HepG2 (cell line): ENCODE measurements around the gene ELP6. TPM values are rescaled to one million over a fixed set of nuclear protein-coding genes. Genes with fewer than 3 reads are reported as not detected.

Source experiments
- ATAC-seq: fragments of 200-7000 bp; cut with Tn5 transposase; 3 replicates; pipeline ENCODE4 v1.9.1; 2020; ENCODE audit warnings: mild to moderate bottlenecking, moderate library complexity
- BruUV-seq: library from RNA; stranded (reverse); fragments of 400-500 nt; replicated peaks from 2 replicates; lab custom pipeline; 2021; lab: Mats Ljungman, UMichigan
- CTCF ChIA-PET: fragments of 300-600 bp; formaldehyde crosslinking; extraction: SDS; loops from one replicate; lab custom pipeline; 2021; ENCODE audit warnings: low total read pairs, inconsistent platforms, low intra/inter-chr PET ratio; lab: Yijun Ruan, JAX
- POLR2A ChIA-PET: fragments of 350-600 bp; sonication (Branson Sonifier 250); formaldehyde crosslinking; loops from one replicate; lab custom pipeline; 2020; ENCODE audit warnings: antibody characterized with exemption, inconsistent platforms; lab: Yijun Ruan, JAX
- DNase-seq: peaks from one replicate; pipeline ENCODE4 v3.0.0-alpha.2; 2015; ENCODE audit warnings: low spot score
- FAIRE-seq: peaks from 3 replicates; lab custom pipeline; 2011; peaks lifted over from hg19 to GRCh38; lab: Jason Lieb, UNC
- H2AFZ ChIP-seq: one replicate; pipeline ENCODE4 v1.6.1; 2011; ENCODE audit warnings: low read length, inconsistent platforms
- H3K27ac ChIP-seq: fragments of 300-600 bp; 3 replicates; pipeline ENCODE4 v1.8.0; 2011; ENCODE audit warnings: mixed run types, mild to moderate bottlenecking, mixed read lengths, low read length, inconsistent platforms; ENCODE audit not compliant: insufficient read depth; ENCODE audit errors: extremely low read length
- H3K27me3 ChIP-seq, 2 experiments: fragments of 200-600 bp in 1 of 2; 2 replicates in 1 of 2; 3 replicates in 1 of 2; pipeline versions ENCODE4 v1.6.0 to v1.8.0; 2011; ENCODE audit warnings: low read length in 2 of 2, mild to moderate bottlenecking in 2 of 2, moderate library complexity in 2 of 2, inconsistent platforms in 1 of 2; ENCODE audit not compliant: insufficient read depth in 2 of 2, control insufficient read depth in 1 of 2
- H3K36me3 ChIP-seq, 2 experiments: fragments of 200-600 bp in 1 of 2; replicated peaks in 1 of 2; 2 replicates in 1 of 2; 3 replicates in 1 of 2; pipeline versions ENCODE4 v1.5.1 to v1.8.0; 2011; ENCODE audit warnings: low read length in 2 of 2, inconsistent platforms in 1 of 2; ENCODE audit not compliant: insufficient read depth in 2 of 2, control insufficient read depth in 1 of 2
- H3K4me1 ChIP-seq: 2 replicates; pipeline ENCODE4 v1.5.1; 2012; ENCODE audit warnings: low read length, inconsistent platforms; ENCODE audit not compliant: insufficient read depth
- H3K4me2 ChIP-seq: 2 replicates; pipeline ENCODE4 v1.6.0; 2011; ENCODE audit warnings: low read depth, low read length, inconsistent platforms
- H3K4me3 ChIP-seq, 3 experiments: fragments of 200-600 bp in 1 of 3; sonication (generic), shearing (Covaris generic) in 1 of 3; replicated peaks in 1 of 3; 2 replicates each; pipeline ENCODE4 v1.5.1; 2011 to 2016; ENCODE audit warnings: low read length in 3 of 3, inconsistent platforms in 2 of 3, low read depth in 2 of 3, mild to moderate bottlenecking in 2 of 3, control low read depth in 1 of 3, mixed read lengths in 1 of 3; ENCODE audit not compliant: insufficient read depth in 1 of 3
- H3K79me2 ChIP-seq: one replicate; pipeline ENCODE4 v1.6.1; 2011; ENCODE audit warnings: low read length, inconsistent platforms; ENCODE audit not compliant: insufficient read depth
- H3K9ac ChIP-seq: 2 replicates; pipeline ENCODE4 v1.6.0; 2011; ENCODE audit warnings: mild to moderate bottlenecking, low read depth, low read length, inconsistent platforms; ENCODE audit not compliant: insufficient read depth
- H3K9me3 ChIP-seq: 2 replicates; pipeline ENCODE4 v1.5.1; 2012; ENCODE audit warnings: mild to moderate bottlenecking, low read length
- H4K20me1 ChIP-seq: 2 replicates; pipeline ENCODE4 v1.6.0; 2011; ENCODE audit warnings: inconsistent platforms, mild to moderate bottlenecking, low read length, moderate library complexity; ENCODE audit not compliant: insufficient read depth
- CBX1 ChIP-seq: IDR thresholded peaks from one replicate; pipeline ENCODE4 v1.6.1; 2016; ENCODE audit warnings: antibody characterized with exemption, low read depth
- CEBPB ChIP-seq: IDR thresholded peaks from 2 replicates; pipeline ENCODE4 v1.6.1; 2011; ENCODE audit warnings: low read depth, low read length, improper control_type of control experiment, borderline replicate concordance
- CEBPG ChIP-seq: IDR thresholded peaks from 2 replicates; pipeline ENCODE4 v1.6.1; 2016
- CREB3 ChIP-seq: sonication (generic); formaldehyde crosslinking; IDR thresholded peaks from 2 replicates; pipeline ENCODE4 v1.5.0; 2020; ENCODE audit warnings: missing genetic modification reagents
- EP300 ChIP-seq, 3 experiments: sonication (generic) in 1 of 3; formaldehyde crosslinking in 1 of 3; IDR thresholded peaks; 2 replicates each; pipeline versions ENCODE4 v1.5.1 to v1.6.1; 2011 to 2020; ENCODE audit warnings: low read depth in 2 of 3, low read length in 2 of 3, borderline replicate concordance in 1 of 3, improper control_type of control experiment in 1 of 3, mild to moderate bottlenecking in 1 of 3, missing genetic modification reagents in 1 of 3, moderate library complexity in 1 of 3
- HIVEP1 ChIP-seq: sonication (generic); formaldehyde crosslinking; IDR thresholded peaks from 2 replicates; pipeline ENCODE4 v1.4.0; 2020; ENCODE audit warnings: mild to moderate bottlenecking, missing genetic modification reagents
- NCOR1 ChIP-seq: fragments of 200-600 bp; sonication (generic); IDR thresholded peaks from 2 replicates; pipeline ENCODE4 v1.7.0; 2017; ENCODE audit warnings: antibody characterized with exemption, low read length, borderline replicate concordance
- PRMT3 ChIP-seq: sonication (generic); formaldehyde crosslinking; IDR thresholded peaks from 2 replicates; pipeline ENCODE4 v1.8.1; 2022; ENCODE audit warnings: low read depth, mild to moderate bottlenecking, moderate library complexity, missing genetic modification reagents, borderline replicate concordance
- TCF7 ChIP-seq: sonication (generic); IDR thresholded peaks from 2 replicates; pipeline ENCODE4 v1.6.1; 2016; ENCODE audit warnings: antibody characterized with exemption, low read depth
- THAP11 ChIP-seq: IDR thresholded peaks from 2 replicates; pipeline ENCODE4 v1.6.1; 2016; ENCODE audit warnings: missing biosample characterization, missing genetic modification reagents
- THAP9 ChIP-seq: sonication (generic); formaldehyde crosslinking; IDR thresholded peaks from 2 replicates; pipeline ENCODE4; 2020; ENCODE audit warnings: missing genetic modification reagents, mild to moderate bottlenecking, borderline replicate concordance
- ZBTB43 ChIP-seq: sonication (generic); formaldehyde crosslinking; conservative IDR thresholded peaks from 2 replicates; pipeline ENCODE4 v1.4.0; 2020; ENCODE audit warnings: missing genetic modification reagents
- ZNF101 ChIP-seq: sonication (generic); formaldehyde crosslinking; IDR thresholded peaks from 2 replicates; pipeline ENCODE4 v1.4.0; 2020; ENCODE audit warnings: mild to moderate bottlenecking, low read depth, missing genetic modification reagents, borderline replicate concordance
- ZNF382 ChIP-seq: sonication (generic); formaldehyde crosslinking; IDR thresholded peaks from 2 replicates; pipeline ENCODE4 v1.5.0; 2020; ENCODE audit warnings: missing genetic modification reagents, mild to moderate bottlenecking, borderline replicate concordance
- WGBS: methylation state at CpG from one replicate; pipeline ENCODE4 v1.1.6; 2017; ENCODE audit warnings: low lambda C conversion rate; 5-methylcytosine and 5-hydroxymethylcytosine counted together
- in situ Hi-C: cut with HindIII; loops from 2 replicates; pipeline ENCODE4 v1.10.0; 2017; ENCODE audit warnings: low pct_unique_long_range_greater_than_20kb; ENCODE audit not compliant: extremely low pct_ligation_motif_present
- intact Hi-C: fragments of 100-400 bp; cut with micrococcal nuclease; formaldehyde crosslinking; loops from one replicate; pipeline ENCODE4 v1.10.0; 2022; ENCODE audit not compliant: unreplicated experiment
- polyA plus RNA-seq, 8 experiments: library from polyadenylated mRNA; depleted of rRNA in 3 of 8; stranded (reverse) in 7 of 8; unstranded in 1 of 8; fragments of >200 nt; fragmentation: Illumina TruSeq in 4 of 8; extraction: Trizol in 4 of 8; gene quantifications; 2 replicates each; pipeline versions ENCODE4 v1.2.1 to v1.2.3, GENCODE V29; 2011 to 2016; ENCODE audit warnings: low read depth in 4 of 8, missing spikeins in 1 of 8, mixed read lengths in 1 of 8; ENCODE audit not compliant: insufficient read depth in 1 of 8
- total RNA-seq, 5 experiments: library from RNA; depleted of rRNA; stranded (reverse); fragments of >200 nt; fragmentation: Illumina TruSeq; extraction: Trizol; gene quantifications; 2 replicates each; pipeline ENCODE4 v1.2.3, GENCODE V29; 2016; ENCODE audit warnings: low read depth in 1 of 5
- TF ChIP-seq, protein P1 (sequence below): sonication (generic); formaldehyde crosslinking; conservative IDR thresholded peaks from 2 replicates; pipeline ENCODE4 v1.5.0; 2020; ENCODE audit warnings: missing genetic modification reagents
- TF ChIP-seq, protein P2 (sequence below), 2 experiments: fragments of 450-650 bp in 1 of 2; sonication (generic) in 1 of 2; formaldehyde crosslinking; IDR thresholded peaks; 2 replicates each; pipeline versions ENCODE4 v1.5.0 to v1.8.0; 2020 to 2022; ENCODE audit warnings: mild to moderate bottlenecking in 1 of 2, missing genetic modification reagents in 1 of 2

Gene ELP6
- total and polyA plus RNA-seq, 2 of the 13 experiments (the other 11 are each of a cell fraction or from before 2014, with no cell fraction given) = 45.0 to 49.3 TPM

DNA sequence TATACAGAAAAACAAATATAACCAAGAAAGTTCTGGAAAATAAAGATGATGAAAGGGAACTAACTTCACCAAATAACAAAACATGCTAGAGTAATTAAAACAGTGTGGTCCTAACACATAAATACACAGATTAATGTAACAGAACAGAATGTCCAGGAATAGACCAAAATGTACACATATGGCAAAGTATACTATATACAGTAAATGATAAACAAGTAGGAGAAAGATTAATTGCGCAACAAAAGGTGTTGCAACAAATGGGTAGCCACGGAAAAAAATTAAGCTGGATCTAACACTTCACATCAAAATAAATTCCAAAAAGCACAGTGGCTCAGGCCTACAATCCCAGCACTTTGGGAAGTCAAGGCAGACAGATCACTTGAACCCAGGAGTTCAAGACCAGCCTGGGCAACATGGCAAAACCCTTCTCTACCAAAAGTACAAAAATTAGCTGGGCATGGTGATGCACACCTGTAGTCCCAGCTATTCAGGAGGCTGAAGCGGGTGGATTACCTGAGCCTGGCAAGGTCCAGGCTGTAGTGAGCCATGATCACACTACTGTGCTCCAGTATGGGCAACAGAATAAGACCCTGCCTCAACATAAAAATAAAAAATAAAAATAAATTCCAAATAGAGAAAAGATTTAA lies 57.6 kb downstream of the ELP6 start:
- DNase-seq (no peak), FAIRE-seq (peak; percentile 37), ATAC-seq (no peak)
- WGBS = 72% methylated on average over 3 of the region's 3 CpGs
- ChIA-PET CTCF (no interaction called here), POLR2A (interaction anchor here (2.5 kb wide), 1 partner anchor 13 kb away, joined by 12 read pairs; no protein-coding TSS in a partner anchor)
- intact Hi-C loops = no loop called here
- Histone ChIP-seq H3K4me1 (peaks cover 48% of the 10 kb centered on the region), H3K36me3 (no peaks in the 10 kb centered on the region), H3K9me3 (no peaks in the 10 kb centered on the region), H2AFZ (no peak overlapping the region), H4K20me1 (no peaks in the 10 kb centered on the region), H3K27me3 (no peaks in the 10 kb centered on the region), H3K4me2 (no peak overlapping the region; the same call in 1 of the 2 replicates), H3K79me2 (peaks cover 47% of the 10 kb centered on the region), H3K9ac (no peak overlapping the region), H3K4me3 (no peak overlapping the region), H3K27ac (no peak overlapping the region)
- BruUV-seq = no TSS peak
- in situ Hi-C loops = no loop called here
- TF ChIP-seq TCF7 (no peak), ZNF101 (CRISPR knock-in tag) (no peak), THAP9 (no peak), CEBPG (CRISPR knock-in tag) (peak; percentile 90), THAP11 (CRISPR knock-in tag) (0 out of 2 replicates have a peak, but pooled peaks have one; percentile 20), PRMT3 (CRISPR knock-in tag) (no peak), CEBPB (peak; percentile 97), EP300 (IDR thresholded peaks at IDR 0.05; ENCODE audit: low read depth in 2 of 2, low read length in 2 of 2) (no peak), EP300 (CRISPR knock-in tag; IDR thresholded peaks at IDR 0.05; ENCODE audit: borderline replicate concordance) (no peak), CREB3 (no peak), CBX1 (no peak), ZNF382 (CRISPR knock-in tag) (no peak), ZBTB43 (CRISPR knock-in tag) (no peak), NCOR1 (no peak), HIVEP1 (CRISPR knock-in tag) (no peak)
- TF ChIP-seq, protein P1, sequence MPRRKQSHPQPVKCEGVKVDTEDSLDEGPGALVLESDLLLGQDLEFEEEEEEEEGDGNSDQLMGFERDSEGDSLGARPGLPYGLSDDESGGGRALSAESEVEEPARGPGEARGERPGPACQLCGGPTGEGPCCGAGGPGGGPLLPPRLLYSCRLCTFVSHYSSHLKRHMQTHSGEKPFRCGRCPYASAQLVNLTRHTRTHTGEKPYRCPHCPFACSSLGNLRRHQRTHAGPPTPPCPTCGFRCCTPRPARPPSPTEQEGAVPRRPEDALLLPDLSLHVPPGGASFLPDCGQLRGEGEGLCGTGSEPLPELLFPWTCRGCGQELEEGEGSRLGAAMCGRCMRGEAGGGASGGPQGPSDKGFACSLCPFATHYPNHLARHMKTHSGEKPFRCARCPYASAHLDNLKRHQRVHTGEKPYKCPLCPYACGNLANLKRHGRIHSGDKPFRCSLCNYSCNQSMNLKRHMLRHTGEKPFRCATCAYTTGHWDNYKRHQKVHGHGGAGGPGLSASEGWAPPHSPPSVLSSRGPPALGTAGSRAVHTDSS (CRISPR knock-in tag) = no peak
- TF ChIP-seq, protein P2, sequence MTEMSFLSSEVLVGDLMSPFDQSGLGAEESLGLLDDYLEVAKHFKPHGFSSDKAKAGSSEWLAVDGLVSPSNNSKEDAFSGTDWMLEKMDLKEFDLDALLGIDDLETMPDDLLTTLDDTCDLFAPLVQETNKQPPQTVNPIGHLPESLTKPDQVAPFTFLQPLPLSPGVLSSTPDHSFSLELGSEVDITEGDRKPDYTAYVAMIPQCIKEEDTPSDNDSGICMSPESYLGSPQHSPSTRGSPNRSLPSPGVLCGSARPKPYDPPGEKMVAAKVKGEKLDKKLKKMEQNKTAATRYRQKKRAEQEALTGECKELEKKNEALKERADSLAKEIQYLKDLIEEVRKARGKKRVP (CRISPR knock-in tag; IDR thresholded peaks at IDR 0.05) = peak in 1 of 2 experiments; percentile 51; a peak in 1 of 4 replicates
